T-helper 1 cell treated with Interleukin-12 subunit alpha and Interleukin-12 subunit beta and Interleukin-4 antibody, amounts not matched to agents 30 μg/mL and 1 μg/mL, for 36 hours (primary cell): ENCODE data around the gene PDXK.
A peak's percentile ranks its signal among the peaks of the same experiment; 100 is the strongest.
"Not testable (repeated sequence)": the region's sequence is repeated elsewhere in the genome, so short reads cannot be mapped to it uniquely, and the experiment has no call there.

Experiments used
- H3K27ac Mint-ChIP-seq: one replicate; pipeline ENCODE4 v1.8.0; 2021; ENCODE audit warnings: mild to moderate bottlenecking, mixed read lengths
- H3K27me3 Mint-ChIP-seq: one replicate; pipeline ENCODE4 v1.8.0; 2021; ENCODE audit warnings: low read depth, mixed read lengths
- H3K36me3 Mint-ChIP-seq: one replicate; pipeline ENCODE4 v1.8.0; 2021; ENCODE audit warnings: low read depth, mixed read lengths
- H3K4me1 Mint-ChIP-seq: one replicate; pipeline ENCODE4 v1.8.0; 2021; ENCODE audit warnings: low read depth, mixed read lengths
- H3K4me3 Mint-ChIP-seq: one replicate; pipeline ENCODE4 v1.8.0; 2021; ENCODE audit warnings: mild to moderate bottlenecking, moderate library complexity, mixed read lengths
- H3K9me3 Mint-ChIP-seq: one replicate; pipeline ENCODE4 v1.8.0; 2021; ENCODE audit warnings: mixed read lengths

PDXK gene

GRCh38 chr21:43691086-43691795 is 27.7 kb upstream of the PDXK start:
- H3K4me1 Mint-ChIP-seq, result no peaks in the 10 kb centered on the region
- no peaks in the 10 kb centered on the region for H3K27me3 Mint-ChIP-seq
- no peak overlapping the region for H3K4me3 Mint-ChIP-seq
- H3K9me3 Mint-ChIP-seq, result no peaks in the 10 kb centered on the region
- no peak overlapping the region for H3K27ac Mint-ChIP-seq
- H3K36me3 Mint-ChIP-seq, result peaks cover 32% of the 10 kb centered on the region

- Mint-ChIP-seq H3K27me3 (no peaks in the 10 kb centered on the region), H3K4me3 (no peak overlapping the region), H3K36me3 (peaks cover 29% of the 10 kb centered on the region), H3K27ac (no peak overlapping the region), H3K4me1 (no peaks in the 10 kb centered on the region), H3K9me3 (no peaks in the 10 kb centered on the region)
Observed at GRCh38 chr21:43691801-43692200, 27.1 kb upstream of the PDXK start.

- Mint-ChIP-seq H3K4me3 (no peak overlapping the region), H3K4me1 (peaks cover 5% of the 10 kb centered on the region)
Observed at GRCh38 chr21:43692949-43693348, 26.0 kb upstream of the PDXK start.

GRCh38 chr21:43693981-43694380 is 24.9 kb upstream of the PDXK start:
- H3K9me3 Mint-ChIP-seq, result no peaks in the 10 kb centered on the region
- no peaks in the 10 kb centered on the region for H3K27me3 Mint-ChIP-seq
- H3K4me3 Mint-ChIP-seq, result no peak overlapping the region
- H3K27ac Mint-ChIP-seq, result peak overlapping the region; percentile 41
- H3K4me1 Mint-ChIP-seq, result peaks cover 5% of the 10 kb centered on the region
- H3K36me3 Mint-ChIP-seq, result peaks cover 26% of the 10 kb centered on the region

More at GRCh38 chr21:43692949-43693348, 26.0 kb upstream of the PDXK start:
- Mint-ChIP-seq H3K36me3 (peaks cover 27% of the 10 kb centered on the region), H3K9me3 (no peaks in the 10 kb centered on the region), H3K27me3 (no peaks in the 10 kb centered on the region), H3K27ac (no peak overlapping the region)

- Mint-ChIP-seq H3K4me3 (no peak overlapping the region), H3K4me1 (peaks cover 5% of the 10 kb centered on the region), H3K27ac (no peak overlapping the region), H3K9me3 (no peaks in the 10 kb centered on the region), H3K27me3 (no peaks in the 10 kb centered on the region), H3K36me3 (peaks cover 27% of the 10 kb centered on the region)
Observed at GRCh38 chr21:43694437-43695079, 24.4 kb upstream of the PDXK start.

- H3K27me3 Mint-ChIP-seq, result no peaks in the 10 kb centered on the region
- no peak overlapping the region for H3K27ac Mint-ChIP-seq
- peaks cover 22% of the 10 kb centered on the region for H3K36me3 Mint-ChIP-seq
- peaks cover 9% of the 10 kb centered on the region for H3K4me1 Mint-ChIP-seq
- H3K4me3 Mint-ChIP-seq, result no peak overlapping the region
- no peaks in the 10 kb centered on the region for H3K9me3 Mint-ChIP-seq
Observed at GRCh38 chr21:43696214-43696613, 22.7 kb upstream of the PDXK start.

- H3K9me3 Mint-ChIP-seq, result no peaks in the 10 kb centered on the region
- H3K27me3 Mint-ChIP-seq, result no peaks in the 10 kb centered on the region
- H3K27ac Mint-ChIP-seq, result no peak overlapping the region
- peaks cover 14% of the 10 kb centered on the region for H3K4me1 Mint-ChIP-seq
- no peak overlapping the region for H3K4me3 Mint-ChIP-seq
- peaks cover 19% of the 10 kb centered on the region for H3K36me3 Mint-ChIP-seq
Observed at GRCh38 chr21:43697758-43698643, 20.9 kb upstream of the PDXK start.

GRCh38 chr21:43699492-43699777 is 19.5 kb upstream of the PDXK start:
- not testable (repeated sequence) for H3K27me3 Mint-ChIP-seq, H3K27ac Mint-ChIP-seq, H3K4me3 Mint-ChIP-seq, H3K9me3 Mint-ChIP-seq
- Mint-ChIP-seq H3K36me3 (peaks cover 15% of the 10 kb centered on the region), H3K4me1 (peaks cover 16% of the 10 kb centered on the region)

DNA sequence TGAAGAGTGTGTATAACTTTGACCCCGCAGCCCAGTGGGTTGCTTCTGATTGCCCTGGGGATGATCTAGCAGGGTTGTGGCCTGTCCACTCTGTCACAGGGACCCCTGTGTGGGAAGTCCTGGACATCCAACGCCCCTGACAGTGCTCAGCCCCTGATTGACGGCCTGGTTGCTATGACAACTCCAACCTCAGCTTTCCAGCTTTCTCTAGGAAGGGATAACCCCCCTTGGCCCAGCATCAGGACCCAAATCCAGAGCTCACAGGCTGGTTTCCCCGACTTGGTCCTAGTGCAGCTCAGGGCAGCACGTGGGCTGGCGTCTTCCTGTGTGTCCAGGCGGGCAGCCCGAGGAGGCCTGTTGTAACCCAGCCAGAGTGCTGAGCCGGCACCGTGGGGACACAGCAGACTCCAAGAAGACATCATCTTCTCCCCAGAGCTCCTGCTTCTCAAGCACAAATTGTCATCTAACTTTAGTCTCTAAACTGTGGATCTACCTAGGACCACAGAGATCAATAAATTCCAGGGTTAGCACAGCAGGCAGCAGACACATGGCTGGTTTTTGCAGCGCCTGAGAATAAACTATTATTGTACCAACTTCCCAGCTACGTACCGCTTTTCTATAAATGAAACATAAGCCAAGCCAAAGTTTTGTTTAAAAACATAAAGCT is 18.9 kb upstream of the PDXK start:
- no peaks in the 10 kb centered on the region for H3K9me3 Mint-ChIP-seq
- H3K27ac Mint-ChIP-seq, result no peak overlapping the region
- no peaks in the 10 kb centered on the region for H3K27me3 Mint-ChIP-seq
- H3K4me1 Mint-ChIP-seq, result peaks cover 16% of the 10 kb centered on the region
- H3K36me3 Mint-ChIP-seq, result peaks cover 13% of the 10 kb centered on the region
- H3K4me3 Mint-ChIP-seq, result no peak overlapping the region

DNA sequence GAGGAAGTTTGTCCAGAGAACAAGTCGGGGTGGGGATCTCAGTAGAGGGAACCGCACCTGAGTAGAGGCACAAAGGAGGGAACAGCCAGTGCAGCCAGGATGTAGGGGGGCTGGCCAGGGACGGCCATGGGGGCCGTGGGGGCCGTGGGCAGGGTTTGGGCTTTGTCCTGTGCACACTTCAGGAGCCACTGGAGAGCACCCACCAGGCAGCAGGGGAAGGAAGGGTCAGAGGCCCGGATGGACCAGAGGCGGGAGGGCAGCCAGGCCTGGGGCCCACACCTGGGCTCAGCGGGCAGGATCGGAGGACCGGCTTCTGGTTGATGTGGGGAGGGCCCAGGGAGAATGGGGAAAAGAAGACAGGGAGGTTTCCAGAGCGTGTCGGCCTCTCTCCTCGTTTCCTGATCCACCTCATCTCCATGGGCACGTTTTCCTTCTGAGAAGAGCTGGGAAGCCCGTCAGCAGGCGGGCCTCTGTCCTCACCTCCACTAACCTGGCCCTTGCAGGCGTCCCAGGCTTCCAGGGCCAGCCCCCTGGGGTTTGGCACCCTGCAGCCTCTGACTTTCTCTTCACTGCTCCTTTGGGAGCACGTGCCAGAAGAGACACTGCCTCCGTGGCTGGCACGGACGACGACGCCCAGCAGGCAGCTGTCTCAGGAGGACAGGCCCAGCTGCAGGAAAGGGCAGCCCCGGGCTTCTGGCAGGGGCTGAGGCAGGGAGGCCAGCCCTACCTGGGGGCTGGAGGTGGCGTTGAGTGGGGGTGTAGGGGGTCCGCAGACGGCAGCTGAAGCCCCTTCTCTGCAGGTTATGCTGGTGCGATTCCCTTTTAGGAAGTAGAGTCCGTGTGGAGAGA is 16.8 kb upstream of the PDXK start:
- no peaks in the 10 kb centered on the region for H3K9me3 Mint-ChIP-seq
- H3K4me3 Mint-ChIP-seq, result no peak overlapping the region
- peaks cover 5% of the 10 kb centered on the region for H3K36me3 Mint-ChIP-seq
- H3K27me3 Mint-ChIP-seq, result no peaks in the 10 kb centered on the region
- no peak overlapping the region for H3K27ac Mint-ChIP-seq
- peaks cover 16% of the 10 kb centered on the region for H3K4me1 Mint-ChIP-seq

- Mint-ChIP-seq H3K4me3 (peak overlapping the region; percentile 43), H3K27ac (no peak overlapping the region), H3K27me3 (no peaks in the 10 kb centered on the region), H3K9me3 (no peaks in the 10 kb centered on the region), H3K4me1 (peaks cover 12% of the 10 kb centered on the region), H3K36me3 (peaks cover 5% of the 10 kb centered on the region)
Observed at GRCh38 chr21:43702785-43703034, 16.2 kb upstream of the PDXK start.

DNA sequence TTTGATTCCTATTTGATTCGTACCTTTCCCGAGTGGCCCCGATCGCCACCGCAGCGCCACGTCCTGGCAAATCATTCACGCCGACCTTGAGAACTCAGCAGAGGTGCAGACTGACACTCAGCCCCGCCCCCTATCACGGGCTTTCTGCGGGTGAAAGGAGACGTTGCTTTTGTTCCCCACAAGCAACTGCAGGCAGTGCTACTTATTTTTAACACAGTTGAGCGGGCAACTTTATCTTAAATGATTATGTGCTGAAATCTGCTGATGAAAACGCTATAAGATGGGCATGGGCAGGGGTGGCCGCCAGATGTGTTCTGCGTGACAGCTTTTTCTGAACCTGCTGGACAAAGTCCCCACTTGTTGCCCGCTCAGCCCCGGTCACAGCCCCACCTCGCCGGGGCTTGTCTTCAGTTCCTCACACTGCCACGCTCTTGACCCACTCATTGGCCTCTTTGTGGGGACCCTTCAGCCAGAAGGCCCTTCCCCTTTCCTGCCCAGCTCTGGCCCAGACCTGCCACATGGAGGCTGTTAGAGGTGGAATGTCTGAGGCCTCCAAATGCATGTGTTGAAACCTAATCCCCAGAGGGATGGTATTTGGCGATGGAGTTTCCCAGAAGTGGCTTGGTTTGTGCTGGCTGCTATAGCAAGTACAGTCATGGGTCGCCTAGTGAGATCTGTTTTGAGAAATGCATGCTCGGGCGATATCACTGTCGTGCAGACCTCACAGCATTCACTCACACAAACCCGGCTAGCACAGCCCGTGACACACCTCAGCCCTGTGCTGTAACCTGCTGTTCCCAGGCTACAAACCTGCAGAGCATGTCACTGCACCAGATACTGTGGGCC is 15.7 kb upstream of the PDXK start:
- H3K4me3 Mint-ChIP-seq, result peak overlapping the region; percentile 43
- H3K9me3 Mint-ChIP-seq, result no peaks in the 10 kb centered on the region
- peaks cover 11% of the 10 kb centered on the region for H3K4me1 Mint-ChIP-seq
- H3K27me3 Mint-ChIP-seq, result no peaks in the 10 kb centered on the region
- H3K27ac Mint-ChIP-seq, result no peak overlapping the region
- H3K36me3 Mint-ChIP-seq, result peaks cover 3% of the 10 kb centered on the region

GRCh38 chr21:43707462-43707861 is 11.5 kb upstream of the PDXK start:
- peaks cover 9% of the 10 kb centered on the region for H3K4me1 Mint-ChIP-seq
- no peak overlapping the region for H3K27ac Mint-ChIP-seq
- no peaks in the 10 kb centered on the region for H3K9me3 Mint-ChIP-seq
- no peaks in the 10 kb centered on the region for H3K36me3 Mint-ChIP-seq
- no peak overlapping the region for H3K4me3 Mint-ChIP-seq
- H3K27me3 Mint-ChIP-seq, result peaks cover 24% of the 10 kb centered on the region
